Measurements from ENCODE around the gene ETNK2. TPM values are rescaled to one million over a fixed set of nuclear protein-coding genes. Genes with fewer than 3 reads are reported as not detected.

Gene ETNK2
- total RNA-seq, 6 donors from 2014 or later, result 3.2 to 8.9 (median 6.0) TPM; not detected in 1

DNA sequence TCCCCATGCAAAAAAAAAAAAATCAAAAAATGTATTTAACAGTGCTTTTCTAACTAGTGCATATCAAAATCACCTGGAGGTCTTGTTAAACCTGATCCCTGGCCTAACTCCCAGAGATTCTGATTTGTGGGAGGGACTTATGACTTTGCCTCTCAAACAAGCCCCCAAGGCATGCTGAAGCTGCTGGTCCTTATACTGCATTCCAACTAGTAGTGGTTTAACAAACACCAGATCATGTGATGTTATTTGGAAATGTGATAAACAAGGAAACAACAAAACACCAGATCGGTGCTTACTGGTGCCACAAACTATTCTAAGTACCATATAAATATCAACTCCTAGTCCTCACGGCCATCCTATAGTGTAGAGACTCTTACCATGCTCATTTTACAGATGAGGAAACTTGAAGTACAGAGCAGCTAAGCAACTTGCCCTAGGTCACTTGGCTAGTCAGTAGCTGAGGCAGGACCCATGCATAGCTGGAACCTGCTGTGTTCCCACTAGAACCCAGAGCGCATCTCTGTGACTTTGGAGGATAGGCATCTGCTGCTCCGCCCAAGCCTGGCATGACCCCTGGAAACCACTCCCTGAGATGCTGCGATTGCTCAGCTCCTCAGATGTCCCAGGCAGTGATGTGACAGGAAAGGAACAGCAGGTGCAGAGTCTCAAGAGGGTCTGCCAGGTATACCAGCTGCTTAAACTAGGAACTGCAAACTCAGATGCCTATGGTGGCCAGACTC, 40.8 kb downstream of the ETNK2 start:
- no peaks in the 10 kb centered on the region for H3K27me3 ChIP-seq
- TF ChIP-seq POLR2AphosphoS5 (IDR thresholded peaks at IDR 0.05) (no peak), EP300 (IDR thresholded peaks at IDR 0.05) (no peak), POLR2A (IDR thresholded peaks at IDR 0.05) (no peak)
- TF ChIP-seq, protein P1, sequence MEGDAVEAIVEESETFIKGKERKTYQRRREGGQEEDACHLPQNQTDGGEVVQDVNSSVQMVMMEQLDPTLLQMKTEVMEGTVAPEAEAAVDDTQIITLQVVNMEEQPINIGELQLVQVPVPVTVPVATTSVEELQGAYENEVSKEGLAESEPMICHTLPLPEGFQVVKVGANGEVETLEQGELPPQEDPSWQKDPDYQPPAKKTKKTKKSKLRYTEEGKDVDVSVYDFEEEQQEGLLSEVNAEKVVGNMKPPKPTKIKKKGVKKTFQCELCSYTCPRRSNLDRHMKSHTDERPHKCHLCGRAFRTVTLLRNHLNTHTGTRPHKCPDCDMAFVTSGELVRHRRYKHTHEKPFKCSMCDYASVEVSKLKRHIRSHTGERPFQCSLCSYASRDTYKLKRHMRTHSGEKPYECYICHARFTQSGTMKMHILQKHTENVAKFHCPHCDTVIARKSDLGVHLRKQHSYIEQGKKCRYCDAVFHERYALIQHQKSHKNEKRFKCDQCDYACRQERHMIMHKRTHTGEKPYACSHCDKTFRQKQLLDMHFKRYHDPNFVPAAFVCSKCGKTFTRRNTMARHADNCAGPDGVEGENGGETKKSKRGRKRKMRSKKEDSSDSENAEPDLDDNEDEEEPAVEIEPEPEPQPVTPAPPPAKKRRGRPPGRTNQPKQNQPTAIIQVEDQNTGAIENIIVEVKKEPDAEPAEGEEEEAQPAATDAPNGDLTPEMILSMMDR (IDR thresholded peaks at IDR 0.05), result no peak
- no peak for DNase-seq
- peaks cover 0 to 12% (median 3%) of the 10 kb centered on the region in 4 donors for H3K36me3 ChIP-seq
- no peaks in the 10 kb centered on the region for H3K9me3 ChIP-seq
- H3K27ac ChIP-seq, result no peak overlapping the region
- no peak overlapping the region for H3K4me3 ChIP-seq
- WGBS, 2 donors, result 71 to 72% methylated on average over 3 to 5 of the region's 5 CpGs
- no peak for ATAC-seq (ENCODE audit: low FRiP score in 2 of 2)
- H3K4me1 ChIP-seq, result peaks cover 26 to 62% (median 33%) of the 10 kb centered on the region in 4 donors

DNA sequence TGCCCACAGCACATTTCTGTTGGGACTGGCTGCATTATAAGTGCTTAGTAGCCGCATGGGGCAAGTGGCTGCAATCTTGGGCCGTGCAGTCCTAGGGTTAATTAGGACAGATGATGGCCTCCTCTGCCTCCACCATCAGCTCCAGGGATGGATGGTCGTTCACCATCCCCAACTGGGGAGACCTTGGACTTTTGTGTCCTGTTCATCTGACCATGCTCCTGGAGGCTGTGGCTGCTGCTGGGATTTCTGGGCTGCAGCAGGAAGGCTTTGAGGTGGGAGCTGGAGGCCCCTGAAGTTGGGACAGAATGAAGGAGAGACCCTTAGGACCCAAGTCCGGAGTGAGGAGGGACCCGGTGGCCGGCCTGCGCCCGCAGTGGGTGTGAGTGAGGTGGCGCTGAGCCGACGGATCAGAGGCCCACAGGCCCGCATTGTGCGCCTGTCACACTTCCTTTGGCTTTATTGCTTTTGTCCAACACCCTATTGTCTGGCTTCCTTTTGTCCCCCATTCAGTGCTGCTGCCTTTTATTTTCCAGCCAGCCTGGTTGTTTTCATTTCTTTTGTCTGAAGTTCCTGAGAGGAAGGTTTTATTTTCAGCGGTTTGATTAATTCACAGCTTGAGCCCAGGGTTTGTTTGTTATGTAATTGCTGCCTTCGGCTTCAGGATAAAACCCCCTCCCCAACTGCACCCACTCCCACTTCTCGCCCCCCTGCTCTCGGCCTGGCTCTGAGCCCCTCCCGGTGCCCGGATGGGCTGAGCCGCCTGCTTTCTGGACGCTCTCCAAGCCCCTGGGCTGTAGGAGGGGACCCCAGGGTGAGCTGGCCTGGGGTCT, 43.3 kb downstream of the ETNK2 start:
- Histone ChIP-seq H3K27me3 (no peaks in the 10 kb centered on the region), H3K4me3 (no peak overlapping the region), H3K27ac (peak overlapping the region in 3 of 4 donors; percentile 34 to 85 (median 72)), H3K4me1 (peaks cover 39 to 77% (median 50%) of the 10 kb centered on the region in 4 donors), H3K36me3 (peaks cover 0 to 4% (median 0%) of the 10 kb centered on the region in 4 donors), H3K9me3 (no peaks in the 10 kb centered on the region)
- ATAC-seq (ENCODE audit: low FRiP score in 2 of 2), result no peak
- peak in 1 of 2 donors; percentile 76 for DNase-seq
- TF ChIP-seq, protein P1 (IDR thresholded peaks at IDR 0.05), result no peak
- TF ChIP-seq POLR2AphosphoS5 (IDR thresholded peaks at IDR 0.05), result no peak
- no peak for TF ChIP-seq EP300 (IDR thresholded peaks at IDR 0.05)
- no peak for TF ChIP-seq POLR2A (IDR thresholded peaks at IDR 0.05)
- 40 to 50% methylated on average over 17 to 20 of the region's 21 CpGs for WGBS, 2 donors

DNA sequence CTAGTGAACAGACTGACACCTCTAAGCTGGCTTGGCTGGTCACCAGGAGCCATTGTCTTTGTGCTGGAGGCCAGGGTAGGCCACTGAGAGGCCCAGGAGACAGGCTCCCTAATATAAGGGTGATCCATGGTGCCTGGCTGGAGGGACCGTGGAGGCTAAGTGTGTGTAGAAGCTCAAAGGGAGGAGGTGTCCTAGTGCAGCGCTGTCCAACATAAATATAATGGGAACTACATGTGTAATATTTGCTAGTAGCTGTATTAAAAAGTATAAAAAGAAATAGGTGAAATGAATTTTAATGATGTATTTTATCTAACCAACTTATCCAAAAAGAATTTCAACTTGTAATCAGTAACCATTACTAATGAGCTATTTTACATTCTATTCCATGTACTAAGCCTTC, 44.0 kb downstream of the ETNK2 start:
- no peak overlapping the region for H3K4me3 ChIP-seq
- ATAC-seq (ENCODE audit: low FRiP score in 2 of 2) (no peak), DNase-seq (no peak)
- H3K27ac ChIP-seq, result peak overlapping the region in 3 of 4 donors; percentile 49 to 85 (median 72)
- WGBS, 2 donors, result 70 to 77% methylated on average over 2 of the region's 2 CpGs
- TF ChIP-seq, protein P1 (IDR thresholded peaks at IDR 0.05), result no peak
- TF ChIP-seq EP300 (IDR thresholded peaks at IDR 0.05) (no peak), POLR2A (IDR thresholded peaks at IDR 0.05) (no peak), POLR2AphosphoS5 (IDR thresholded peaks at IDR 0.05) (no peak)
- peaks cover 42 to 80% (median 56%) of the 10 kb centered on the region in 4 donors for H3K4me1 ChIP-seq
- no peaks in the 10 kb centered on the region for H3K9me3 ChIP-seq
- H3K27me3 ChIP-seq, result no peaks in the 10 kb centered on the region
- peaks cover 0 to 3% (median 0%) of the 10 kb centered on the region in 4 donors for H3K36me3 ChIP-seq

DNA sequence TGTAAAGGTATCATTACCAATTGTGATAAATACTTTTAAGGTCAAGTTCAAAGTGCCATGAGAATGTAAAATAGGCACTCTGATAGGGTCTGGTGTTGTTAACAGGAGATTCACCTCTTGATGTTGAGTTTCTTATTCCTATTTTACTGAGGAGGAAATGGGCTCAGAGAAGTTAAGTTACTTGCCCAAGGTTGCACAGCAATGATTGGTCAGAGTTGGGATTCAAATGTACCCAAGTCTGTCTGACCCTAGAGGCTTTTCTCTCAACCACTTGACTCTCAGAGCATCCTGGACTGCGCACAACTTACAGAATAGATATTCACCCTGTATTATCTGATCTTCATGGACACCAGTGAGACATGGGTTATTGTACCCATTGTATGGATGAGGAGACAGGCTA, 45.0 kb downstream of the ETNK2 start:
- Histone ChIP-seq H3K27me3 (no peaks in the 10 kb centered on the region), H3K36me3 (no peaks in the 10 kb centered on the region), H3K4me3 (no peak overlapping the region), H3K9me3 (no peaks in the 10 kb centered on the region), H3K27ac (peak overlapping the region in 2 of 4 donors; percentile 72 to 85), H3K4me1 (peaks cover 50 to 80% (median 66%) of the 10 kb centered on the region in 4 donors)
- DNase-seq (no peak), ATAC-seq (ENCODE audit: low FRiP score in 2 of 2) (no peak)
- 95 to 100% methylated on average over 1 of the region's 1 CpG for WGBS, 2 donors
- no peak for TF ChIP-seq POLR2A (IDR thresholded peaks at IDR 0.05)
- TF ChIP-seq POLR2AphosphoS5 (IDR thresholded peaks at IDR 0.05), result no peak
- TF ChIP-seq EP300 (IDR thresholded peaks at IDR 0.05), result no peak
- TF ChIP-seq, protein P1 (IDR thresholded peaks at IDR 0.05), result no peak

Data from upper lobe of left lung (tissue), 6 donors.